Measurements from ENCODE around the gene ATXN7. TPM values are rescaled to one million over a fixed set of nuclear protein-coding genes. Genes with fewer than 3 reads are reported as not detected.

Gene ATXN7
- polyA plus RNA-seq, 3 donors, result 2.7 to 29.5 (median 3.2) TPM

DNA sequence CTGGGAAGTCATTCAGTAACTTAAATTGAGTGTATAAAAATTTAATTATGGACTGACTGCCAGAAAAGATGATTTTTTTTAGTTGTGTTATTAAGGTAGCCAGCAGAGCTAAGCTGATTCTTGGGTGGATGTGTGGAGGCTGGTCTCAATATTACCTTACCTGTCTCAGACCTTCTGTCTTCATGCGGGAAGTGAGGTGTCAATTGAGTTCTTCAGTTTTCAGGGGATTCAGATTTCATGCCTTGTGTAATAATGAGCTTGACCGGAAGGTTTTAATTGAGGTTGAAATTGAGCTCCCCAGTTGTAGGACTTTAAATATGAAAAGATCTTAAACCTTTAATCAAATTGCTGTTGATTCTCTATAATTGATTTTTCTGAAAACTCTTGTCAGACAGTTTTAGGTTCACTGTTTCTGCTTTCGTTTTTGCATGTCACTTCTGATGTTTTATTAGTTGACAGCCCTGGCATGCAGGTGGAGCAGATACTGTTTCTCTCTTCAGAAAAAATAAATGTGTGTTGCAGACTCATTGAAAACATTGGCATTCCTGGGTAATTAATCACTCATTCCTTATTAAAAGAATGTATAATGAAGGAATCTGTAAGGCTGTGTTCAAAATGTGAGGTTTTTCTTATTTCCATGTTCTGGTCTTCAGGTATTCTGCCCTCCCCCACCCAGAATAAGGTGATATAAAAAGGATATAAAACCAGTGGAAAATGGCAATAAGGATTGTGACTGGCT is 105.1 kb downstream of the ATXN7 start:
- H3K4me1 ChIP-seq (ENCODE audit: control insufficient read depth in 1 of 2, insufficient read depth in 2 of 2, low read length in 2 of 2), result peaks cover 45 to 48% of the 10 kb centered on the region in 2 donors
- H3K9me3 Mint-ChIP-seq, result no peaks in the 10 kb centered on the region
- no peaks in the 10 kb centered on the region for H3K27me3 Mint-ChIP-seq (ENCODE audit: low read depth in 3 of 3)
- H4K20me1 ChIP-seq (ENCODE audit: insufficient read depth, low read length), result peaks cover 25% of the 10 kb centered on the region
- H3K9ac ChIP-seq (ENCODE audit: insufficient read depth, low read length, poor library complexity, severe bottlenecking), result peak overlapping the region; percentile 51
- H3K27ac Mint-ChIP-seq, result peak overlapping the region; percentile 82 to 95 (median 91)
- H3K4me3 Mint-ChIP-seq, result peak overlapping the region; percentile 61 to 83
- H3K36me3 ChIP-seq (replicated peaks in 1 of 2; ENCODE audit: control insufficient read depth in 1 of 2, insufficient read depth in 2 of 2, low read length in 2 of 2), result peaks cover 0 to 18% of the 10 kb centered on the region in 2 donors
- H3K27me3 ChIP-seq (ENCODE audit: control insufficient read depth in 2 of 2, insufficient read depth in 2 of 2, low read length in 2 of 2), result no peaks in the 10 kb centered on the region
- peaks cover 84% of the 10 kb centered on the region for H3K79me2 ChIP-seq (ENCODE audit: insufficient read depth, low read length)
- no peak for DNase-seq
- H3K27ac ChIP-seq (ENCODE audit: low read depth in 1 of 2, low read length in 2 of 2), result peak overlapping the region in 1 of 2 donors; percentile 79
- WGBS (ENCODE audit: insufficient coverage), result 0% methylated on average over 1 of the region's 3 CpGs
- peak overlapping the region; percentile 74 for H3K4me2 ChIP-seq (replicated peaks; ENCODE audit: extremely low read depth, low read length, poor library complexity, severe bottlenecking)
- H3K4me1 Mint-ChIP-seq, result peaks cover 70% of the 10 kb centered on the region
- H3K9me3 ChIP-seq (replicated peaks in 1 of 2; ENCODE audit: control insufficient read depth in 1 of 2, insufficient read depth in 1 of 2, low read length in 2 of 2), result no peaks in the 10 kb centered on the region
- intact Hi-C loops (cut with micrococcal nuclease), result loop anchor here in 1 of 2 donors (5.0 kb wide), 1 partner anchor 36 kb away; no protein-coding TSS in a partner anchor
- TF ChIP-seq CTCF (IDR thresholded peaks at IDR 0.05), result no peak
- H3K36me3 Mint-ChIP-seq, result peaks cover 17% of the 10 kb centered on the region in 2 donors
- peak overlapping the region; percentile 51 for H2AFZ ChIP-seq (ENCODE audit: insufficient read depth, low read depth, low read length, poor library complexity, severe bottlenecking)
- H3K4me3 ChIP-seq (replicated peaks in 1 of 3; ENCODE audit: low read depth in 2 of 3, low read length in 3 of 3), result peak overlapping the region in 2 of 3 experiments; percentile 30 to 63

DNA sequence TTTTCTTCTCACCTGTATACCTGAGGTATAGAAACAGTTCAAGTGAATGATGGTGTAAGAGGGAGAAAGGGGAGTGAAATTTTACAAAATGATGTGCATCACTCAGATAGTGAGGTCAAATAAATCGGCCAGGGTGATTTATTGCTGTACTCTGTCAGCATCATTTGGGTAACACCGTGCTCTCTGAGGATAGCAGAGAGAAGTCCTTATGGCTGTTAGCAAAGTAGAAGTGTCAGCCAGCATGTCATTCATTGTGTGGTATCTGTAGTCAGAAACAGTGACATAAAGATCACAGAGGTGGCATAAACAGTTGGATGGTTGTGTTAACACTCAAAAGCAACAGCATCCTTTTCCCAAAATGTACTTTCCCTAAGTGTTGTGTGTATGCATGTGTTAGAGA is 106.2 kb downstream of the ATXN7 start:
- intact Hi-C loops (cut with micrococcal nuclease), result loop anchor here in 1 of 2 donors (5.0 kb wide), 1 partner anchor 38 kb away; no protein-coding TSS in a partner anchor
- H3K36me3 ChIP-seq (replicated peaks in 1 of 2; ENCODE audit: control insufficient read depth in 1 of 2, insufficient read depth in 2 of 2, low read length in 2 of 2), result peaks cover 0 to 18% of the 10 kb centered on the region in 2 donors
- H3K27ac ChIP-seq (ENCODE audit: low read depth in 1 of 2, low read length in 2 of 2), result peak overlapping the region in 1 of 2 donors; percentile 52
- H3K4me1 Mint-ChIP-seq, result peaks cover 72% of the 10 kb centered on the region
- H3K9me3 Mint-ChIP-seq, result no peaks in the 10 kb centered on the region
- no peak overlapping the region for H3K4me2 ChIP-seq (replicated peaks; ENCODE audit: extremely low read depth, low read length, poor library complexity, severe bottlenecking)
- H3K9ac ChIP-seq (ENCODE audit: insufficient read depth, low read length, poor library complexity, severe bottlenecking), result no peak overlapping the region
- no peak overlapping the region for H3K4me3 ChIP-seq (replicated peaks in 1 of 3; ENCODE audit: low read depth in 2 of 3, low read length in 3 of 3)
- peak overlapping the region in 2 of 7 donors; percentile 14 to 82 for H3K27ac Mint-ChIP-seq
- H3K9me3 ChIP-seq (replicated peaks in 1 of 2; ENCODE audit: control insufficient read depth in 1 of 2, insufficient read depth in 1 of 2, low read length in 2 of 2), result no peaks in the 10 kb centered on the region
- H3K4me1 ChIP-seq (ENCODE audit: control insufficient read depth in 1 of 2, insufficient read depth in 2 of 2, low read length in 2 of 2), result peaks cover 48 to 56% of the 10 kb centered on the region in 2 donors
- no peak for DNase-seq
- H4K20me1 ChIP-seq (ENCODE audit: insufficient read depth, low read length), result peaks cover 25% of the 10 kb centered on the region
- H3K36me3 Mint-ChIP-seq, result peaks cover 17 to 23% of the 10 kb centered on the region in 2 donors
- 11% methylated on average over 1 of the region's 2 CpGs for WGBS (ENCODE audit: insufficient coverage)
- H2AFZ ChIP-seq (ENCODE audit: insufficient read depth, low read depth, low read length, poor library complexity, severe bottlenecking), result no peak overlapping the region
- H3K4me3 Mint-ChIP-seq, result no peak overlapping the region
- H3K27me3 ChIP-seq (ENCODE audit: control insufficient read depth in 2 of 2, insufficient read depth in 2 of 2, low read length in 2 of 2), result no peaks in the 10 kb centered on the region
- peaks cover 86% of the 10 kb centered on the region for H3K79me2 ChIP-seq (ENCODE audit: insufficient read depth, low read length)
- no peaks in the 10 kb centered on the region for H3K27me3 Mint-ChIP-seq (ENCODE audit: low read depth in 3 of 3)
- no peak for TF ChIP-seq CTCF (IDR thresholded peaks at IDR 0.05)
